HG02981 (cell line): Measurements from ENCODE around the gene PPCDC.
"Not testable (repeated sequence)": the region's sequence is repeated elsewhere in the genome, so short reads cannot be mapped to it uniquely, and the experiment has no call there.

Experiments
- ATAC-seq: cut with Tn5 transposase; IDR thresholded peaks from one replicate; pipeline ENCODE4 v1.9.1; 2021; ENCODE audit warnings: mild to moderate bottlenecking, moderate library complexity; ENCODE audit not compliant: unreplicated experiment

Gene PPCDC

GRCh38 chr15:75065851-75066509 lies 42.6 kb downstream of the PPCDC start:
- no peak for ATAC-seq

DNA sequence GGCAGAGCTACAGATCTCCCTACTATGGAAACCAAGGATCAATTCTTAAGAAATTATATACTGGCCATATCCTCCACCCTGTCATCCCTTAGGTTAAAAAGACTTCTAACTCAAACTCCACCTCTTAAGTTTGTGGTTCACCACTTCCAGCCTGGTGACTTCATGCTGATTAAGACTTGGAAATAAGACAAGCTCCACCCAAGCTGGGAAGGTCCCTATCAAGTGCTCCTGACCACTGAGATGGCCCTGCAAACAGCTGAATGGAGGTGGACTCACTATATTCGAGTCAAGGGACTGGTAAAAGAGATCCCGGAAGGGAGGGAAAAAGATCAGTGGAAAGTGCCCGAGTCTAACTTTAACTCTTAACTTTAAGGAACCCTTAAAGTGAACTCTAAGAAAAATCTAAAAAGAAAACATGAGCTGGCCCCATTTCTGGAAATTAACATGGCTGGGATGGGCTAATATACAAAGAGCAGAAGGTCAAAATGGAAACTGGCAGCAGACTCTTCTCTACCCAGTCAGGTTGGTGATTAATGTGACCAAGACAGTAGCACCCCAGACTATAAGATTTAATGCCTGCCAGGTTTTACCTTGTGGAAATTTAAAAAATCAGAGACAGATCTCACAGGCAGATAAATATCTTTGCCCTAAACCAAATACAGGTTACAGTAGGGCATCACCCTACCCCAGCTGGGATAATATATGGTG lies 43.9 kb downstream of the PPCDC start:
- ATAC-seq: no peak

- ATAC-seq: no peak
Measured at GRCh38 chr15:75068748-75069147, 45.4 kb downstream of the PPCDC start.

DNA sequence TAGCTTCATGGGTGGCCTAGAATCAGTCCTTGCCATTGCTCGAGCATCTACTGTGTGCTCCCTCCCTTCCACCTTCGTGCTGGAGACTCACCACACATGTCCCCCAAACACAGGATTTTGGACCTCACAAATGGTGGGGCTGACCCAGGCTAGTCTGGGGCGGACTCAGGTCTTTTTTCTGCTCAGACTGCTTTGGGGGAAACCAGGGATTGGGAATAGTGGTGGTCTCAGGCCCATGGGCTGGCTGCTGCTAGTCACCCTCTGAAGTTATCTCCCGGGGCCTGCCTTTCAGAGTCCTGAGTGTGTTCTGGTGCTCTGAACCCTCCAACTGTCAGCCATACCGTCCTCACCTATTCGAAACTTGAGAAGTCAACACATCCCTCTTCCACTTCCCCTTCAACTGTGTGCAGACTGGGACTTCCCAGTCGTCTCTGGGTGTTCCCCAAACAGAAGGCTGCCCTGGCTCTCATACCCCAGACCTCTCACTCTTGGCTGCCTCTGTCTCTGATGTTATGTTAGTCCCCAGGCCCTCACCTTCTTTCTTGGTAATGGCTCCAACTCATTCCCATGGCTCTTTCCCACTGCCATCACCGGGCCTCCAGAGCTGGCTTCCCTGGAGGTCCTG lies 46.0 kb downstream of the PPCDC start:
- peak; percentile 70 for ATAC-seq

DNA sequence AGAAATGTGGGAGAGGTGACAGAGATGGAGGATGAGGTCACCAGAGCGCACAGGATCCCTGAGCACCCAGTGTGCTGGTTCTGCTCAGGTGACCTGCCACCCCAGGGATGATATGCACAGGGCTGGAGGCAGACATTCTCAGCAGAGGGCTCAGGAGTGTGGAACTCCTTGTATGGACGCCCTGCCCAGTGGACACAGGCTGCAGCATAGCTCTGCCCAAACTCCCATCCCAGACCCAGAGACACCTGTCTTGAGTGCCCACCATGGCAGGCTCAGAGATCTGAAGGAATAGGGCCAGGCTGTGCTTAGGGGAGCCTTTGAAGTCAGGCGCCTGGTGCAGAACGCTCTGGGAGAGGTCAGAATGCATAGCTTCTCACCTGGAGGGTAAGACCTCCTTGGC lies 47.3 kb downstream of the PPCDC start:
- ATAC-seq: no peak

- no peak for ATAC-seq
Measured at GRCh38 chr15:75073197-75073596, 49.8 kb downstream of the PPCDC start.

DNA sequence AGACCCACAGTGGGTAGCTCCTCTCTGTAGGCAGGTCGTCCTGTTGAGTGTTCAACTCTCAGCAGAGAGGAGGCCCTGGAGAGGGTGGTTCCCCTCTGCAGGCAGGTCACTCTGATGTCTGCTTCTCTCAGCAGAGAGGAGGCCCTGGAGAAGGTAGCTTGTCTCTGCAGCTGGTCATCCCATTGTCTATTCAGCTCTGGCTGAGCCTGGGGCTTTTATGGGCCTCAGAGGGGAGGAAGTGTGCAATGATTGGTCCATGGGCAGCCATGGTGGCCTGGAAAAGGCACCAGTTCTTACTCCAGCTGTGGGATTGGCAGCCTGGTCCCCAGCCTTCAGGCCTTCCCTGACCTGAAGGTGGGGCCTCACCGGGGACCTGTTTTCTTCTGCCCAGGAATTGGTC lies 52.9 kb downstream of the PPCDC start:
- no peak for ATAC-seq

GRCh38 chr15:75077551-75077961 lies 54.2 kb downstream of the PPCDC start:
- ATAC-seq: not testable (repeated sequence)

GRCh38 chr15:75081150-75081549 lies 57.8 kb downstream of the PPCDC start:
- no peak for ATAC-seq

GRCh38 chr15:75082689-75083088 lies 59.3 kb downstream of the PPCDC start:
- no peak for ATAC-seq

- ATAC-seq: not testable (repeated sequence)
Measured at GRCh38 chr15:75085708-75086107, 62.3 kb downstream of the PPCDC start.

- ATAC-seq: no peak
Measured at GRCh38 chr15:75089456-75090387, 66.3 kb downstream of the PPCDC start.

GRCh38 chr15:75090388-75090734 lies 67.0 kb downstream of the PPCDC start:
- no peak for ATAC-seq

DNA sequence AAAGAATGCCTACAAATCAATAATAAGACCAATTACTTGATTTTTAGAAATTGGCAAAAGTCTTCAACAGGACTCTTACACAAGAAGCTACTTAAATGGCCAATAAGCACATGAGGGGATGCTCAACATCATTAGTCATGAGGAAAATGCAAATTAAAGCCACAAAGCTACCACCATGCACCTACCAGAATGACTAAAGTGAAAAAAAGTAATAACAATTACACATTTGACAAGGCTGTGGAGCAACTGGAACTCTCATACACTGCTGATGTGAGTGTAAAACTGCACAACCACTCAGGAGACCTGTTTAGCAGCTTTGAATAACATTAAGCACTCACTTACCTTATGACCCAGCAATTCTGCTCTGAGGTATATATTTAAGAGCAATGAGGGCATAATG lies 68.4 kb downstream of the PPCDC start:
- no peak for ATAC-seq

DNA sequence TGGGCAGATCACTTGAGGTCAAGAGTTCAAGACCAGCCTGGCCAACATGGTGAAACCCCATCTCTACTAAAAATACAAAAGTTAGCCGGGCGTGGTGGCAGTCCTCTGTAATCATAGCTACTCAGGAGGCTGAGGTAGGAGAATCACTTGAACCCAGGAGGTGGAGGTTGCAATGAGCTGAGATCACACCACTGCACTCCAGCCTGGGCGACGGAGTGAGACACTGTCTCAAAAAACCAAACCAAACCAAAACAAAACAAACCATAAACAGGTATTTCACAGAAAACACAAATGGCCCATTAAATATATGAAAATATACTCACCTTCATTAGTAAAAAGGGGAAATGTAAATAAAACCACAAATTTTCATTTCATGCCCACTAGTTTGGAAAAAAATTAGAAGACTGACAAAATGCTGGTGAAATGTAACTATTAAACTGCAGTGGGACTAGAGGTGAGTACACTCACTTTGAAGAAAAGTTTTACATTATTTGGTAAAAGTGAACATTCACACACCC lies 71.6 kb downstream of the PPCDC start:
- ATAC-seq: peak; percentile 24

DNA sequence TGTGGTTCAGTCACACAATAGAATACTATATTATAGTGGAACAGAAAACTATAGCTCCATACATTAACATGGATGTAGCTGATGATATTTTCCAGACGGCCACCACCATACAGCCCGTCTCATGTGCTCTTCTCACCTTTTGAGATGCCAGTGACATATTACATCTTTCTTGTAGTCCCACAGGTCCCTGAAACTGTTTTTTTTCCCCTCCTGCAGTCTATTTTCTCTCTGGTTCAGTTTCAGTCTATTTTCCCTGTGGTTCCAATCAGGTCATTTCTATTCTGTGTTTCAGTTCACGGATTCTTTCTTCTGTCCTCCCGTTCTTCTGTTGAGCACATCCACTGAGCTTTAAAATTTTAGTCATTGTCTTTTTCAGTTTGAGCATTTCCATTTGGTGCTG lies 72.2 kb downstream of the PPCDC start:
- peak; percentile 37 for ATAC-seq

GRCh38 chr15:75097939-75098338 lies 74.5 kb downstream of the PPCDC start:
- no peak for ATAC-seq

DNA sequence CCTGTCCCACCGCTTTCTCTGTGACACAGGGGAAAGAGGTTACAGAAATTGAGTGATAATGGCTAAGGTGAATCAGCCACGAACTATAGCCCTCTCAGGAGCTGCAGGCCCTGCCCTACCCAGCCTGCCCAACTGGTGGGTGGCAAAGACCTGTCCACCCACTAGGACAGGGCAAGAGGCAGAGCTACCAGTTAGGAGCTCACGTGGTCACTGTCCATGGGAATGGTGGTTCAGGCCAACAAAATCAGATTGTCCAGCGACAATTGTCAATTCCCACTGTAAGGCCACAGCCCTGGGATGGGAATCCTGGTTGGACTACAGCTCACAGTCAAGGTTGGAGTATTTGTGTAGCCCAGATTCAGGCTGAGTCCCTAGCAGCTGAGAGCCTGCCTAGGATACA lies 75.0 kb downstream of the PPCDC start:
- ATAC-seq: no peak
